HG02571 (cell line): ENCODE measurements around the gene EHD4.
A peak's percentile ranks its signal among the peaks of the same experiment; 100 is the strongest.

Experiments
- ATAC-seq: cut with Tn5 transposase; IDR thresholded peaks from one replicate; pipeline ENCODE4 v1.9.1; 2021; ENCODE audit warnings: mild to moderate bottlenecking, moderate library complexity; ENCODE audit not compliant: unreplicated experiment

The EHD4 gene

DNA sequence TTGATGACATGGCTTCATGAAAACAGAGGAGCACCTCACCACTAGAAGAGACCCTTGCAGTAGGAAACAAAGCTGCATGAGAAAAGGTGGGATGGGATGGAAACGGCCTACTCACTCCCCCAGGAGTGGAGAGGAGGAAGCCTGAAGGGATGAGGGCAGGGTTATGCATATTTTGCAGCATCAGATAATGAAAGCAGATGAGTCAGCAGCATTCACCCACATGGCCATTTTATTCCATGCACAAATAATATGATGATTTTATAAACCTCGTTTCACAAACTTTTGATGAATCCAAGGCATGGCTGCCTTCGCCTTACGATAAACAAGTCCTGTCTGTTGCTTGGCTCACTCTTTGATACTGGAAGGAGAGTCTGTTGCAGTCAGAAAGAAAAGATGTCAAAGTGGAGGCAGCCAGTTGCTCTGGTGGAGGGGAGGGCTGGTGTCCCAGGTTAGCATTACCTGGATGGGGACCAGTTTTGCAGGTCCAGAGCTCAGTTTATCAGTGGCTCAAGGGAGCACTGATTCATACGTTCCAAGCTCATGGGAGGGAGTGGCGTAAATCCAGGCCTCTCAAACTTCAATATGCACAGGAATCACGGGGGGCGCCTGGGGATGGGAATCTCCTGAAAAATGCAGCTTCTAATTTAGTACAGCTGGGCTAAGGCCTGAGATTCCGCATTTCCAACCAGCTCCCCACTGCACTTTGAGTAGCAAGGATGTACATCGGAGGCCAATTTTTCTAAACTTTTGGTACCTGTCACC lies 9.2 kb upstream of the EHD4 start:
- ATAC-seq = no peak

- ATAC-seq = no peak
These were observed 8.4 kb upstream of the EHD4 start for GRCh38 chr15:41980654-41981323.

DNA sequence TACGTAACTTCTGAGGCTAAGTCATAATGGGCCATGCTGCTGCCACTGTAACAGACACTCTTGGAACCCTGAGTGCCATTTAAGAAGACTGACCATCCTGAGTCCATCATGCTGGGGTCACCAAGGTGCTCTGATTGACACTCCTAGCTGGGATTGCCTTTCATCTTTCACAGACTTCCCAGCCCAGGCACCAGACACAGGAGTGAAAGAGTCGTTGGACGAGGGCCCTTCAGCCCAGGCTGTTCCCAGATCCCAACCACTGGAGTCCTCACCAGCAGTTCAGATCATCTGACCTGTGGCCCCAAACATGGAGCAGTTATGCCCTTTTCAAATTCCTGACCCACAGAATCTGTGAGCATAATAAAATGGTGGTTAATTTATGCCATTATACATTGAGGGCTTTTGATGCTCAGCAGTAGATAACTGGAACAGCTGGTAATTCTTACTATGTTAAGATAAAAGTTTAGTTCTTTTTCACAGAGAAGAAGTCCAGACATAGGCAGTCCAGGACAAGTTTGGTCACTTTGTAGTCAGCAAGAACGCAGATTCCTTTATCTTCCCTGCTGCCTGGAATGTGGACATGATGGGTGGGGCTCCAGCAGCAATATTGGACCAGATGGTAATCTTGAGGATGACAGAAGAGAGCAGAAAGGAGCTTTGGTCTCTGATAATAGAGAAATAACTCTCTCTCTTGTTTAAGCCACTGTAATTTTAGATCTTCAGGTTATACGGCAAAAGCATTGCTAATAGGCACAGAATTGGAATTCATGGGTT lies 7.3 kb upstream of the EHD4 start:
- no peak for ATAC-seq

- ATAC-seq = no peak
These were observed 6.2 kb upstream of the EHD4 start for GRCh38 chr15:41978534-41978933.

GRCh38 chr15:41977757-41978383 lies 5.5 kb upstream of the EHD4 start:
- no peak for ATAC-seq

DNA sequence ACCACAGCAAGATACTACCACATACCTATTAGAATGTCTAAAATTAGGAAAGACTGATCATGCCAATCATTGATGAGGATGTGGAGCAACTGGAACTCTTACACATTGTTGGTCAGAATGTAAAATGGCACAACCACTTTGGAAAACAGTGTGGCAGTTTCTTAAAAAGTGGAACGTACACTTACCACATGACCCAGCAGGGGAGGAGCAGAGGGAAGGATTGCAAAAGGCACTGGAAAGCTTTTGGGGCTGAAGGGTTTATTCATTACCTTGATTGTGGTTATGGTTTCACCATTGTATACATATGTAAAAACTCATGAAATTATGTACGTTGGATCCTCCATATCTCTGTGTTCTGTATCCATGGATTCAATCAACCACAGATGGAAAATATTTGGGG lies 3.3 kb upstream of the EHD4 start:
- no peak for ATAC-seq

DNA sequence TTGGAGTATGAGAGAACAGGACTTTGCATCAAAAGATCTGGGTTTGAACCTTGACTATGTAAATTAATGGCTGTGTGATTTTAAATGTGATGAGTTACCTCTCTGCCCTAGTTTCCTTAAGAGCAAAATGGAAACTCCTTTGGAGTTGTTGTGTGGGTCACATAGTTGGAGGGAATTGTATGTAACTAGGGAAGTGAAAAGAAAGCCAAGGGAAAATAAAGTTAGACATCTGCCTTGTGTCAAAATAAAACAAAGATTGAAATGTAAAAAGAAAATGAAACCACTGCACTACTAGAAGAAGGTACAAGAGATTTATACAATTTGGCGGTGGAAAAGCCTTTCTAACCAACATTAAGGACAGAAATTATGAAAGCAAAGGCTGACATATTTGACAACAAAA lies 1.7 kb upstream of the EHD4 start:
- no peak for ATAC-seq

DNA sequence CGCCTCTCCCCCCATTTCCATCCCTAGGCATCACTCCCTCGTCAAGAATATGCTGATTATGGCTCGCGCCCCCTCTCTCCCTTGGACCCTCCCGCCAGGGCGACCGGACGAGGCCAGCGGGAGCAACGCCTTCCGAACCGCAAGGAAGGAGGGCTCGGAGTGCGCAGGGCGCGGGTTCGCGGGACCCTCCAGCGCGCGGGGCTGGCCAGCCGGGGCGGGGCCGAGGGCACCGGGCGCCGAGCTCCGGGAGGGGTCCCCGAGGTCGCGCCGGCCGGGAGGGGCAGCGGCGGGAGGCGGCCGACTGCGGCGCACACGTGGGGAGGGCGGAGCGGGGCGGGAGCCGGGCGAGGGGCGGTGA lies 483 bp downstream of the EHD4 start:
- peak; percentile 32 for ATAC-seq

DNA sequence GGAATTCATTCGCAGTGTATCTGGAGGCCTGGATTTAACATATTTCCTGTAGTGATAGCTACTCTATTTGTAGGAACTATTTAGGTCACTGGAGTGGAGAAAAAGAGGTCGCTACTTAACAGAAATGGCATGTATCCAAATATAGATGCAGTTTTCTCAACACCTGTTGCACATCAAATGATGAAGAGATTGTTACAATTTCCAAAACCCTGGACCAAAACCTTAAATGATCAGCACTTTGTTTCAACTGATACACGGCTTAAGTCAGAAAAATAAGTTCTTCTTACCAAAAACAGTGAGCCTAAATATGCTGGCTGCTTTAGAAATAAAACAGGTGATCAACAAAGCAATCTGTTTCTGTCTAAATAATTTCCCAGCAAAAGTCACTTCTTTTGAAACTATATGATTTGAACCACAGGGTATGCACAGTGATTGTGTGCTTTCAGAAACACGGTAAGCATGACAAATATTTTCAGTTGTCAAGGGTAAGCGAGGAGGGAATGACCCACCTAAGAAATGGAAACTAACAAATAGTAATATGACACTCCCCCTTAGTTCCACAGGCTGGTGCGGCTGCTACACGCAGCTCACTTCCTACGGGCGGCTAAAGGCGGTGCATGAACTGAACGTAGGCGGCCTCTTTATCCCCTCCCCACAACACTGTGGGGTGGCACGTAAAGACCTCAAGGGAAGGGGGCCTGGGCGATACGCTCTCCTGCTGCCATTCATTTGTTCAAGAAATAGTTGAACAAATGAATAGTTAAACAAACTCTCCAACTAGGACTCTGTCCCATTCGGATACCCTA lies 1.1 kb downstream of the EHD4 start:
- ATAC-seq = peak; percentile 48

GRCh38 chr15:41970456-41970855 lies 1.9 kb downstream of the EHD4 start:
- no peak for ATAC-seq

- no peak for ATAC-seq
These were observed 2.4 kb downstream of the EHD4 start for GRCh38 chr15:41969851-41970431.

GRCh38 chr15:41968701-41969100 lies 3.7 kb downstream of the EHD4 start:
- ATAC-seq = no peak

GRCh38 chr15:41967506-41968206 lies 4.7 kb downstream of the EHD4 start:
- ATAC-seq = no peak

DNA sequence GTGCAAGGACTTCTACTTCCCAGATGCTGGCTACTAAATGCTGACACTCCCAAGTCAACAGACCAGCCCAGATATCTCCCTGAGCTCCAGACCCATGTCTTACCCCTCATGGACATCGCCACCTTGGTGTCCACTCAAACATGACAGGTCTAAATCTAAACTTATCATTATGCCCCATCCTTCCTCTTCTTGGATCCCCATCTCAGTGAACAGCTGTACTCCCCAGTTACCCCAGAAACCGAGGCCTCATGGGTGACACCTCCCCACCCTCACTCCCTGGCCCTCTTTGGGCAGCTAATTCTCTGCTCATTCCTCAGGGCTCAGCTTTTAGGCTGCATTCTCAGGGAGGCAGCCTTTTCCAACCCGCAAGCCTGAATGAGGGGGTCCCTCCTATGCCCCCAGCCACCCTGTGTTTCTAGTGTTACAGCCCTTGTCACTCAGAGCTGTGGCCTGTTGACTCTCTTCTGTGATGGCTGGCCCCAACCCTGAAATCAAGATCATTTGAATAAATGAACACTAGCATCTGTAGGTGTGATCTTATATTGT lies 5.4 kb downstream of the EHD4 start:
- ATAC-seq = no peak

DNA sequence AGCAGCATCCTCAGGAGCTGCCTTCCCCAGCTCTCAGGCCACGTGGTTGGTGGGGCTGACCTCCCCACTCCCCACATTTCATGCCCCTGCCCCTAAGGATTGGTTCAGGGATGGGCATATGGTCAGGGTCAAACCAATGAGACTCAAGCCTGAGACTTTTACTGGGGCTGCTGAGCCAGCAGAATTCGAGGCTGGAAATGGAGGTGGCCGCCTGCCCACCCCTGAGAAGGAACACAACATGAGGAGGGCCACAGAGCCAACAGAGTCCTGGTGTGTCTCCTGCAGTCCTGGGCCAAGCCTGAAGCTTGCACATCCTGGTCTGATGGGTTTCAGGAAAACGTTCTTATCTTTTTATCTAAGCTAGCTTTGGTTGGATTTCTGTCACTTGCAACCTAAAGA lies 5.9 kb downstream of the EHD4 start:
- no peak for ATAC-seq

- ATAC-seq = no peak
These were observed 6.6 kb downstream of the EHD4 start for GRCh38 chr15:41965441-41966413.

GRCh38 chr15:41961595-41962202 lies 10.7 kb downstream of the EHD4 start:
- ATAC-seq = no peak

- no peak for ATAC-seq
These were observed 11.3 kb downstream of the EHD4 start for GRCh38 chr15:41961001-41961518.
